Neural cell (in vitro differentiated cells): ENCODE data around the gene MYADML2. TPM values are rescaled to one million over a fixed set of nuclear protein-coding genes. Genes with fewer than 3 reads are reported as not detected.

Experiments used
- H2AFZ ChIP-seq: fragments of 200-600, 300-800 bp; sonication (generic), shearing (Covaris generic); 2 replicates; pipeline ENCODE4 v1.6.0; 2014; ENCODE audit warnings: low read depth, mild to moderate bottlenecking, antibody characterized with exemption, low read length, moderate library complexity
- H3F3A ChIP-seq: fragments of 200-600 bp; shearing (Covaris generic); 2 replicates; pipeline ENCODE4 v1.6.1; 2016; ENCODE audit warnings: mild to moderate bottlenecking, moderate library complexity, mixed read lengths, antibody characterized with exemption, low read length; ENCODE audit not compliant: insufficient read depth, poor library complexity, severe bottlenecking
- H3K27ac ChIP-seq: fragments of 200-600, 300-800 bp; sonication (generic), shearing (Covaris generic); 2 replicates; pipeline ENCODE4 v1.5.1; 2014; ENCODE audit warnings: mild to moderate bottlenecking, low read length, moderate library complexity
- H3K27me3 ChIP-seq: fragments of 300-800, 200-600 bp; sonication (generic), shearing (Covaris generic); 2 replicates; pipeline ENCODE4 v1.6.0; 2014; ENCODE audit warnings: mild to moderate bottlenecking, low read depth, low read length, moderate library complexity; ENCODE audit not compliant: insufficient read depth
- H3K36me3 ChIP-seq: fragments of 300-800, 200-600 bp; sonication (generic), shearing (Covaris generic); 2 replicates; pipeline ENCODE4 v1.5.1; 2014; ENCODE audit warnings: mild to moderate bottlenecking, antibody characterized with exemption, low read length, moderate library complexity; ENCODE audit not compliant: insufficient read depth
- H3K4me2 ChIP-seq: fragments of 300-800, 200-600 bp; sonication (generic), shearing (Covaris generic); 2 replicates; pipeline ENCODE4 v1.6.0; 2014; ENCODE audit warnings: mild to moderate bottlenecking, low read length
- H3K4me3 ChIP-seq: fragments of 300-800, 200-600 bp; sonication (generic), shearing (Covaris generic); 2 replicates; pipeline ENCODE4 v1.5.1; 2014; ENCODE audit warnings: mild to moderate bottlenecking, low read length, moderate library complexity
- H3K79me2 ChIP-seq: fragments of 200-600 bp; shearing (Covaris generic); replicated peaks from 2 replicates; pipeline ENCODE4 v1.6.0; 2014; ENCODE audit warnings: mild to moderate bottlenecking, low read length, moderate library complexity; ENCODE audit not compliant: insufficient read depth
- H3K9ac ChIP-seq: fragments of 300-800, 200-600 bp; sonication (generic), shearing (Covaris generic); 2 replicates; pipeline ENCODE4 v1.6.1; 2016; ENCODE audit warnings: mild to moderate bottlenecking, low read length, mixed read lengths
- H3K9me2 ChIP-seq: fragments of 200-600 bp; shearing (Covaris generic); 2 replicates; pipeline ENCODE4 v1.6.1; 2016; ENCODE audit warnings: mild to moderate bottlenecking, low read length, mixed read lengths; ENCODE audit not compliant: insufficient read depth
- H3K9me3 ChIP-seq: fragments of 200-600, 300-800 bp; sonication (generic), shearing (Covaris generic); 2 replicates; pipeline ENCODE4 v1.6.1; 2016; ENCODE audit warnings: mild to moderate bottlenecking, mixed run types, low read length, moderate library complexity, mixed read lengths
- H4K20me1 ChIP-seq: fragments of 200-600 bp; shearing (Covaris generic); 2 replicates; pipeline ENCODE4 v1.6.1; 2016; ENCODE audit warnings: mild to moderate bottlenecking, mixed run types; ENCODE audit not compliant: insufficient read depth
- EP300 ChIP-seq: fragments of 450-650 bp; conservative IDR thresholded peaks from 2 replicates; pipeline ENCODE4 v1.6.1; 2014; ENCODE audit warnings: antibody characterized with exemption, mild to moderate bottlenecking, moderate library complexity; ENCODE audit not compliant: poor library complexity, severe bottlenecking
- EZH2 ChIP-seq: fragments of 200-600, 300-800 bp; shearing (Covaris generic), sonication (generic); IDR thresholded peaks from 2 replicates; pipeline ENCODE4 v1.6.1; 2014; ENCODE audit warnings: antibody characterized with exemption, low read length, borderline replicate concordance, mild to moderate bottlenecking; ENCODE audit not compliant: insufficient read depth, poor library complexity, severe bottlenecking
- MXI1 ChIP-seq: fragments of 450-650 bp; conservative IDR thresholded peaks from 2 replicates; pipeline ENCODE4 v1.6.1; 2014; ENCODE audit warnings: antibody characterized with exemption, mild to moderate bottlenecking; ENCODE audit not compliant: poor library complexity, severe bottlenecking
- POLR2AphosphoS5 ChIP-seq: IDR thresholded peaks from 2 replicates; pipeline ENCODE4 v1.6.1; 2012
- RAD21 ChIP-seq: fragments of 450-650 bp; conservative IDR thresholded peaks from 2 replicates; pipeline ENCODE4 v1.6.1; 2014; ENCODE audit warnings: antibody characterized with exemption, mild to moderate bottlenecking, moderate library complexity
- SMC3 ChIP-seq: fragments of 450-650 bp; conservative IDR thresholded peaks from 2 replicates; pipeline ENCODE4 v1.6.1; 2014; ENCODE audit warnings: antibody characterized with exemption, mild to moderate bottlenecking, moderate library complexity; ENCODE audit not compliant: poor library complexity
- TAF1 ChIP-seq: IDR thresholded peaks from 2 replicates; pipeline ENCODE4 v1.6.1; 2012; ENCODE audit warnings: low read depth
- polyA plus RNA-seq: library from polyadenylated mRNA; depleted of rRNA; stranded (reverse); fragments of >200 nt; gene quantifications from 2 replicates; pipeline ENCODE4 v1.2.3, GENCODE V29; 2014
- TF ChIP-seq, protein P1 (sequence below): IDR thresholded peaks from 2 replicates; pipeline ENCODE4 v1.6.1; 2012; ENCODE audit warnings: borderline replicate concordance
- TF ChIP-seq, protein P2 (sequence below): fragments of 450-650 bp; IDR thresholded peaks from 2 replicates; pipeline ENCODE4 v1.5.1; 2014; ENCODE audit warnings: antibody characterized with exemption, mild to moderate bottlenecking, moderate library complexity; ENCODE audit not compliant: poor library complexity, severe bottlenecking

Gene MYADML2
- polyA plus RNA-seq, 1 donor from 2014 or later = 1.1 TPM

DNA sequence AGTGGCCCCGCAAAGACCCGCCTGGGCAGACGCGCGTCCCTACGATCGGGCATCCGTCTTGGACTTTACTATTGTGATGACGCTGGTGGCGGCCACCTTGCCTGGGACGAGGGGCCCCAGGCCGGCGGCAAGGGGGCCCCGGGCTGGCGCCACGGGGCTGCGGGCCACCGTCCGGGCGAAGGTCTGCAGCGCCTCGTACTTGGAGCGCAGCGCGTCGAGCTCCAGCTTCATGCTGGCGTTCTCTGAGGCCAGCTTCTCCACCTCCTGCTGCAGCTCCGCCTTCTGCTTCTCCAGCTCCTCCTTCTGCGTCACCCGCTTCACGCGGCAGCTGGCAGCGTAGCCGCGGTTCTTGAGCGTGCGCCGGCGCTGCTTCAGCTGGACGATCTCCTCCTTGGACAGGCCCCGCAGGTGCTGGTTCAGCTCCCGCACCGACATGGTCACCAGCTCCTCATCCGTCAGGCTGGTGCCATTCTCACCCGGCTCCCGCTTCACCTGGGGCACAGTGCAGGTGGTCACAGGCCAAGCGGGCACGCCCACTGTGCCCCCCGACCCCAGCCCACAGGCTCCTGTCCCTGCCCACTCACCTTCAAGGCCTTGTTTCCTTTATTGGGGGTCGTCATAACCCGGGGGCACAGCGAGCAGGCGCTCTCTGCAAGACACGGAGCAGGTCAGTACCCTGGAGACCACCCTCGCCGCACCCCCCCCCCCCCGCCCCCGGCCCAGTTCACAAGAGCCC lies 24.3 kb downstream of the MYADML2 start:
- no peak overlapping the region for H2AFZ ChIP-seq
- H3K4me3 ChIP-seq = no peak overlapping the region

DNA sequence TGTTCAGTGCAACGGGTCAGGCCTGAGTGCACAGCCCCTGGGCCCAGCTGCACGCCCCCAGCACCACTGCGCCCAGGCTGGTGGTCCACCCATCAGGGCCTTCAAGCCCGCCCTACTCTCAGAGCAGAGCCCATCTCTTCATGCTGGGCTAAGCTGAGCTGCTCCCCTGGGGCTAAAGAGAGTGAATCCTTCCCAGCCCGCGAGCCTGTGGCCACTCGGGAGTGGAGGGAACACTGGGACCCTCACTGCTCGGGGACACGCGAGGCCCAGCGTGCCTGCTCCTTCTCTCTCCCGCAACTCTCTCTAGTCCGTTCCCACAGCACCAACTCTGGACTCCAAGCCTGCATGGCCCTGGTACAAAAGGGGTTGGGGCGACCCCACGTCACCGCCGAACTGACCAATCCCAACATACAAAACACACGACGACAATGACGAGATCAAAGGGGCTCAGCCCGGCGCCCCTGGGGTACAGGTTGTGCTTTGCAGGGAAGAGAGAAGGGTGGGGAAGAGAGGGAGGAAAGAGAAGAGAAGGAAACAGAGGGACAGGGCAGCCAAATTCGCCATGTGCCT lies 25.0 kb downstream of the MYADML2 start:
- Histone ChIP-seq H3K27ac (no peak overlapping the region), H3K4me3 (no peak overlapping the region), H3K9me3 (no peaks in the 10 kb centered on the region), H3K4me2 (no peak overlapping the region), H3K36me3 (no peaks in the 10 kb centered on the region), H2AFZ (no peak overlapping the region), H3K79me2 (peaks cover 31% of the 10 kb centered on the region), H3K27me3 (no peaks in the 10 kb centered on the region), H4K20me1 (no peaks in the 10 kb centered on the region), H3K9ac (no peak overlapping the region), H3K9me2 (no peaks in the 10 kb centered on the region), H3F3A (no peaks in the 10 kb centered on the region)
- TF ChIP-seq MXI1 = no peak
- no peak for TF ChIP-seq POLR2AphosphoS5
- TF ChIP-seq TAF1 = no peak
- TF ChIP-seq EZH2 = no peak
- TF ChIP-seq EP300 = no peak
- TF ChIP-seq RAD21 = no peak
- TF ChIP-seq, protein P1, sequence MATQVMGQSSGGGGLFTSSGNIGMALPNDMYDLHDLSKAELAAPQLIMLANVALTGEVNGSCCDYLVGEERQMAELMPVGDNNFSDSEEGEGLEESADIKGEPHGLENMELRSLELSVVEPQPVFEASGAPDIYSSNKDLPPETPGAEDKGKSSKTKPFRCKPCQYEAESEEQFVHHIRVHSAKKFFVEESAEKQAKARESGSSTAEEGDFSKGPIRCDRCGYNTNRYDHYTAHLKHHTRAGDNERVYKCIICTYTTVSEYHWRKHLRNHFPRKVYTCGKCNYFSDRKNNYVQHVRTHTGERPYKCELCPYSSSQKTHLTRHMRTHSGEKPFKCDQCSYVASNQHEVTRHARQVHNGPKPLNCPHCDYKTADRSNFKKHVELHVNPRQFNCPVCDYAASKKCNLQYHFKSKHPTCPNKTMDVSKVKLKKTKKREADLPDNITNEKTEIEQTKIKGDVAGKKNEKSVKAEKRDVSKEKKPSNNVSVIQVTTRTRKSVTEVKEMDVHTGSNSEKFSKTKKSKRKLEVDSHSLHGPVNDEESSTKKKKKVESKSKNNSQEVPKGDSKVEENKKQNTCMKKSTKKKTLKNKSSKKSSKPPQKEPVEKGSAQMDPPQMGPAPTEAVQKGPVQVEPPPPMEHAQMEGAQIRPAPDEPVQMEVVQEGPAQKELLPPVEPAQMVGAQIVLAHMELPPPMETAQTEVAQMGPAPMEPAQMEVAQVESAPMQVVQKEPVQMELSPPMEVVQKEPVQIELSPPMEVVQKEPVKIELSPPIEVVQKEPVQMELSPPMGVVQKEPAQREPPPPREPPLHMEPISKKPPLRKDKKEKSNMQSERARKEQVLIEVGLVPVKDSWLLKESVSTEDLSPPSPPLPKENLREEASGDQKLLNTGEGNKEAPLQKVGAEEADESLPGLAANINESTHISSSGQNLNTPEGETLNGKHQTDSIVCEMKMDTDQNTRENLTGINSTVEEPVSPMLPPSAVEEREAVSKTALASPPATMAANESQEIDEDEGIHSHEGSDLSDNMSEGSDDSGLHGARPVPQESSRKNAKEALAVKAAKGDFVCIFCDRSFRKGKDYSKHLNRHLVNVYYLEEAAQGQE = no peak
- TF ChIP-seq, protein P2, sequence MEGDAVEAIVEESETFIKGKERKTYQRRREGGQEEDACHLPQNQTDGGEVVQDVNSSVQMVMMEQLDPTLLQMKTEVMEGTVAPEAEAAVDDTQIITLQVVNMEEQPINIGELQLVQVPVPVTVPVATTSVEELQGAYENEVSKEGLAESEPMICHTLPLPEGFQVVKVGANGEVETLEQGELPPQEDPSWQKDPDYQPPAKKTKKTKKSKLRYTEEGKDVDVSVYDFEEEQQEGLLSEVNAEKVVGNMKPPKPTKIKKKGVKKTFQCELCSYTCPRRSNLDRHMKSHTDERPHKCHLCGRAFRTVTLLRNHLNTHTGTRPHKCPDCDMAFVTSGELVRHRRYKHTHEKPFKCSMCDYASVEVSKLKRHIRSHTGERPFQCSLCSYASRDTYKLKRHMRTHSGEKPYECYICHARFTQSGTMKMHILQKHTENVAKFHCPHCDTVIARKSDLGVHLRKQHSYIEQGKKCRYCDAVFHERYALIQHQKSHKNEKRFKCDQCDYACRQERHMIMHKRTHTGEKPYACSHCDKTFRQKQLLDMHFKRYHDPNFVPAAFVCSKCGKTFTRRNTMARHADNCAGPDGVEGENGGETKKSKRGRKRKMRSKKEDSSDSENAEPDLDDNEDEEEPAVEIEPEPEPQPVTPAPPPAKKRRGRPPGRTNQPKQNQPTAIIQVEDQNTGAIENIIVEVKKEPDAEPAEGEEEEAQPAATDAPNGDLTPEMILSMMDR = no peak
- no peak for TF ChIP-seq SMC3

More for the DNA sequence above, 24.3 kb downstream of the MYADML2 start:
- Histone ChIP-seq H3K36me3 (no peaks in the 10 kb centered on the region), H3K9me3 (no peaks in the 10 kb centered on the region), H3K4me2 (no peak overlapping the region), H3K9ac (no peak overlapping the region), H3K9me2 (no peaks in the 10 kb centered on the region), H3K27me3 (no peaks in the 10 kb centered on the region), H3K27ac (no peak overlapping the region), H3K79me2 (peaks cover 26% of the 10 kb centered on the region), H4K20me1 (no peaks in the 10 kb centered on the region), H3F3A (no peaks in the 10 kb centered on the region)
- TF ChIP-seq, protein P1 = no peak
- TF ChIP-seq RAD21 = no peak
- no peak for TF ChIP-seq EP300
- TF ChIP-seq, protein P2 = no peak
- TF ChIP-seq EZH2 = no peak
- no peak for TF ChIP-seq TAF1
- TF ChIP-seq SMC3 = no peak
- TF ChIP-seq POLR2AphosphoS5 = no peak
- TF ChIP-seq MXI1 = no peak
